GM12878 (cell line): Measurements from ENCODE around the gene PTPRD. TPM values are rescaled to one million over a fixed set of nuclear protein-coding genes. Genes with fewer than 3 reads are reported as not detected.

Experiments
- ATAC-seq: fragments of 200-7000 bp; cut with Tn5 transposase; 3 replicates; pipeline ENCODE4 v1.9.1; 2020; ENCODE audit warnings: mild to moderate bottlenecking, moderate library complexity
- BruUV-seq: library from RNA; stranded (reverse); fragments of 400-500 nt; replicated peaks from 2 replicates; lab custom pipeline; 2021; lab: Mats Ljungman, UMichigan
- CTCF ChIA-PET: fragments of 300-600 bp; sonication (Branson Sonifier 250); formaldehyde crosslinking; extraction: SDS; loops from one replicate; lab custom pipeline; 2021; ENCODE audit warnings: inconsistent platforms; lab: Yijun Ruan, JAX
- POLR2A ChIA-PET: fragments of 350-600 bp; formaldehyde crosslinking; extraction: SDS; loops from one replicate; lab custom pipeline; 2021; ENCODE audit warnings: inconsistent platforms; lab: Charles Lee
- RAD21 ChIA-PET: fragments of 300-600 bp; sonication (Branson Sonifier 250); formaldehyde crosslinking; loops from one replicate; lab custom pipeline; 2023; ENCODE audit warnings: antibody characterized with exemption; ENCODE audit not compliant: unreplicated experiment; lab: Charles Lee
- SMC1A ChIA-PET: fragments of 300-600 bp; sonication (Branson Sonifier 250); formaldehyde crosslinking; loops from one replicate; lab custom pipeline; 2023; ENCODE audit not compliant: unreplicated experiment, uncharacterized antibody; lab: Charles Lee
- DNase-seq: peaks from one replicate; pipeline ENCODE4 v3.0.0-alpha.2; 2011; ENCODE audit warnings: low read depth, low spot score
- FAIRE-seq: peaks from 3 replicates; lab custom pipeline; 2011; peaks lifted over from hg19 to GRCh38; lab: Jason Lieb, UNC
- H2AFZ ChIP-seq: 2 replicates; pipeline ENCODE4 v1.6.0; 2011; ENCODE audit warnings: low read depth, low read length, control low read depth; ENCODE audit not compliant: control insufficient read depth
- H3K27ac ChIP-seq: 2 replicates; pipeline ENCODE4 v1.5.1; 2011; ENCODE audit warnings: control low read depth; ENCODE audit not compliant: control insufficient read depth, insufficient read depth
- H3K27me3 ChIP-seq, 2 experiments: replicated peaks in 1 of 2; 2 replicates each; pipeline versions ENCODE4 v1.6.0 to v1.6.1; 2011; ENCODE audit warnings: low read length in 1 of 2; ENCODE audit not compliant: control insufficient read depth in 2 of 2, insufficient read depth in 2 of 2
- H3K36me3 ChIP-seq, 2 experiments: 2 replicates each; pipeline ENCODE4 v1.5.1; 2011; ENCODE audit warnings: low read length in 1 of 2; ENCODE audit not compliant: control insufficient read depth in 2 of 2, insufficient read depth in 2 of 2
- H3K4me1 ChIP-seq: 2 replicates; pipeline ENCODE4 v1.6.1; 2011; ENCODE audit warnings: mild to moderate bottlenecking, low read length, moderate library complexity, mixed read lengths; ENCODE audit not compliant: control insufficient read depth, insufficient read depth
- H3K4me2 ChIP-seq: 2 replicates; pipeline ENCODE4 v1.6.0; 2011; ENCODE audit warnings: control low read depth; ENCODE audit not compliant: control insufficient read depth, insufficient read depth
- H3K4me3 ChIP-seq: fragments of 200-600 bp; sonication (generic); 2 replicates; pipeline ENCODE4 v1.5.1; 2016
- H3K79me2 ChIP-seq: 2 replicates; pipeline ENCODE4 v1.6.0; 2011; ENCODE audit warnings: low read length; ENCODE audit not compliant: control insufficient read depth, insufficient read depth
- H3K9ac ChIP-seq: 2 replicates; pipeline ENCODE4 v1.8.0; 2011; ENCODE audit warnings: low read length, control low read depth, mixed read lengths; ENCODE audit not compliant: control insufficient read depth, insufficient read depth
- H3K9me3 ChIP-seq: replicated peaks from 3 replicates; pipeline ENCODE4 v1.5.1; 2011; ENCODE audit warnings: mild to moderate bottlenecking, low read length; ENCODE audit not compliant: control insufficient read depth, insufficient read depth
- H4K20me1 ChIP-seq: 2 replicates; pipeline ENCODE4 v1.6.0; 2011; ENCODE audit not compliant: control insufficient read depth, insufficient read depth
- CEBPB ChIP-seq, 2 experiments: fragments of 150-350 bp in 1 of 2; IDR thresholded peaks; 2 replicates each; pipeline ENCODE4 v1.6.1; 2012 to 2014; ENCODE audit warnings: low read depth in 2 of 2, low read length in 2 of 2, borderline replicate concordance in 1 of 2, inconsistent platforms in 1 of 2
- CREM ChIP-seq: IDR thresholded peaks from 2 replicates; pipeline ENCODE4 v1.6.1; 2014; ENCODE audit warnings: antibody characterized with exemption, low read depth
- NFXL1 ChIP-seq: fragments of 450-650 bp; IDR thresholded peaks from 2 replicates; pipeline ENCODE4 v1.6.1; 2017; ENCODE audit warnings: antibody characterized with exemption, mild to moderate bottlenecking, borderline replicate concordance
- SIN3A ChIP-seq: IDR thresholded peaks from 2 replicates; pipeline ENCODE4 v1.6.1; 2012; ENCODE audit warnings: low read depth, low read length, improper control_type of control experiment
- SMAD5 ChIP-seq: IDR thresholded peaks from 2 replicates; pipeline ENCODE4 v1.6.1; 2016; ENCODE audit warnings: antibody characterized with exemption, low read depth
- YY1 ChIP-seq: IDR thresholded peaks from 2 replicates; pipeline ENCODE4 v1.6.1; 2011; ENCODE audit warnings: low read depth, mild to moderate bottlenecking, low read length
- WGBS: methylation state at CpG from one replicate; pipeline ENCODE4 v1.1.6; 2016; ENCODE audit warnings: low lambda C conversion rate; ENCODE audit not compliant: insufficient replicate concordance, insufficient coverage; ENCODE audit errors: missing lambda C conversion rate; 5-methylcytosine and 5-hydroxymethylcytosine counted together
- in situ Hi-C: fragments of 300-500 bp; cut with MboI; formaldehyde crosslinking; loops from 9 replicates; pipeline ENCODE4 v1.14.3; 2018; ENCODE audit warnings: mixed read lengths
- intact Hi-C: fragments of 100-400 bp; cut with micrococcal nuclease; formaldehyde crosslinking; loops from one replicate; pipeline ENCODE4 v1.14.2; 2022; ENCODE audit not compliant: unreplicated experiment
- polyA plus RNA-seq, 11 experiments: library from polyadenylated mRNA; depleted of rRNA in 4 of 11; unstranded in 6 of 11; stranded (reverse) in 5 of 11; fragments of >200 nt; fragmentation: Nextera tagmentation in 4 of 11; fragmentation: Illumina TruSeq in 1 of 11; extraction: Ambion mirVana in 4 of 11; extraction: Trizol in 1 of 11; gene quantifications; 1 replicate in 1 of 11; 2 replicates in 10 of 11; pipeline versions ENCODE4 v1.2.1 to v1.2.3, GENCODE V29; 2011 to 2016; ENCODE audit warnings: inconsistent platforms in 2 of 11, missing spikeins in 2 of 11, low read depth in 1 of 11
- total RNA-seq, 4 experiments: library from RNA; depleted of rRNA in 3 of 4; stranded (reverse); fragments of >200 nt in 3 of 4; fragmentation: Illumina TruSeq in 1 of 4; extraction: Trizol in 1 of 4; gene quantifications; 2 replicates each; pipeline versions ENCODE4 v1.2.1 to v1.2.3, GENCODE V29; 2013 to 2021
- TF ChIP-seq, protein P1 (sequence below): IDR thresholded peaks from 2 replicates; pipeline ENCODE4 v1.6.1; 2011; ENCODE audit warnings: borderline replicate concordance, low read depth, mild to moderate bottlenecking, moderate library complexity, low read length; ENCODE audit not compliant: insufficient read depth, poor library complexity, severe bottlenecking
- TF ChIP-seq, protein P2 (sequence below): IDR thresholded peaks from 2 replicates; pipeline ENCODE4 v1.6.1; 2011; ENCODE audit warnings: borderline replicate concordance, low read depth, mild to moderate bottlenecking, moderate library complexity, mixed read lengths, low read length; ENCODE audit not compliant: insufficient read depth; ENCODE audit errors: extremely low read length
- TF ChIP-seq, protein P3 (sequence below): IDR thresholded peaks from 2 replicates; pipeline ENCODE4 v1.6.1; 2012; ENCODE audit warnings: low read depth, low read length, improper control_type of control experiment
- TF ChIP-seq, protein P4 (sequence below), 3 experiments: IDR thresholded peaks in 2 of 3; conservative IDR thresholded peaks in 1 of 3; 2 replicates each; pipeline ENCODE4 v1.5.1; 2011; ENCODE audit warnings: low read depth in 3 of 3, low read length in 3 of 3, mild to moderate bottlenecking in 3 of 3, control low read depth in 2 of 3, moderate library complexity in 2 of 3, inconsistent platforms in 1 of 3, mixed read lengths in 1 of 3; ENCODE audit not compliant: control insufficient read depth in 2 of 3, insufficient read depth in 1 of 3; ENCODE audit errors: extremely low read depth in 1 of 3

Gene PTPRD
- total and polyA plus RNA-seq, 10 of the 15 experiments (the other 5 are each of a cell fraction or from before 2014, with no cell fraction given), result under 0.01 to 0.05 (median 0.01) TPM; not detected in 7

DNA sequence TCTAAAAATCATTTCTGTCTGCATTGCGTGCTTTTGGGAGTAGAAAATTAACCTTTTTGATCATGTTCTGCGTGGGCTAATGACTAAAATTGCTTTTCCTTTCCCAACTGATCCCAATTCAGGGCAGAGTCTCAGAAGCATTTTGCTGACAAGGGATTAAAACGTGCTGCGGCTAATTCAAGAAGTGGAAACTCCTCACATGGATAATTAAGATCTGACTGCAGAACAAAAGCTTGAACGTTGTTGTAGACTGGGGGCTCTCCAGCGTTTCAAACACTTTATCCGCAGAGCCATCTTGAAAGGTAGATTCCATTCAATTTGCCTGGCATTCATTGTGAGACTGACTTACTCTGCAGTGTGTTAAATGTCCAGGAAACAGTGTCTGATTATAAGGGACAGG lies 2327.9 kb downstream of the PTPRD start:
- in situ Hi-C loops, result no loop called here
- no TSS peak for BruUV-seq
- FAIRE-seq, result no peak
- WGBS, result 13% methylated on average over 7 of the region's 7 CpGs
- ATAC-seq, result no peak
- RAD21 ChIA-PET, result no interaction called here
- CTCF ChIA-PET, result no interaction called here
- TF ChIP-seq, protein P1, sequence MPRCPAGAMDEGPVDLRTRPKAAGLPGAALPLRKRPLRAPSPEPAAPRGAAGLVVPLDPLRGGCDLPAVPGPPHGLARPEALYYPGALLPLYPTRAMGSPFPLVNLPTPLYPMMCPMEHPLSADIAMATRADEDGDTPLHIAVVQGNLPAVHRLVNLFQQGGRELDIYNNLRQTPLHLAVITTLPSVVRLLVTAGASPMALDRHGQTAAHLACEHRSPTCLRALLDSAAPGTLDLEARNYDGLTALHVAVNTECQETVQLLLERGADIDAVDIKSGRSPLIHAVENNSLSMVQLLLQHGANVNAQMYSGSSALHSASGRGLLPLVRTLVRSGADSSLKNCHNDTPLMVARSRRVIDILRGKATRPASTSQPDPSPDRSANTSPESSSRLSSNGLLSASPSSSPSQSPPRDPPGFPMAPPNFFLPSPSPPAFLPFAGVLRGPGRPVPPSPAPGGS, result no peak
- TF ChIP-seq SMAD5 (no peak), CEBPB (IDR thresholded peaks at IDR 0.05; ENCODE audit: borderline replicate concordance in 1 of 2, low read depth in 2 of 2, low read length in 2 of 2) (no peak), CREM (no peak), SIN3A (no peak), YY1 (no peak), NFXL1 (no peak)
- TF ChIP-seq, protein P2, sequence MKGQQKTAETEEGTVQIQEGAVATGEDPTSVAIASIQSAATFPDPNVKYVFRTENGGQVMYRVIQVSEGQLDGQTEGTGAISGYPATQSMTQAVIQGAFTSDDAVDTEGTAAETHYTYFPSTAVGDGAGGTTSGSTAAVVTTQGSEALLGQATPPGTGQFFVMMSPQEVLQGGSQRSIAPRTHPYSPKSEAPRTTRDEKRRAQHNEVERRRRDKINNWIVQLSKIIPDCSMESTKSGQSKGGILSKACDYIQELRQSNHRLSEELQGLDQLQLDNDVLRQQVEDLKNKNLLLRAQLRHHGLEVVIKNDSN, result no peak
- TF ChIP-seq, protein P3, sequence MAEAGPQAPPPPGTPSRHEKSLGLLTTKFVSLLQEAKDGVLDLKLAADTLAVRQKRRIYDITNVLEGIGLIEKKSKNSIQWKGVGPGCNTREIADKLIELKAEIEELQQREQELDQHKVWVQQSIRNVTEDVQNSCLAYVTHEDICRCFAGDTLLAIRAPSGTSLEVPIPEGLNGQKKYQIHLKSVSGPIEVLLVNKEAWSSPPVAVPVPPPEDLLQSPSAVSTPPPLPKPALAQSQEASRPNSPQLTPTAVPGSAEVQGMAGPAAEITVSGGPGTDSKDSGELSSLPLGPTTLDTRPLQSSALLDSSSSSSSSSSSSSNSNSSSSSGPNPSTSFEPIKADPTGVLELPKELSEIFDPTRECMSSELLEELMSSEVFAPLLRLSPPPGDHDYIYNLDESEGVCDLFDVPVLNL, result no peak
- TF ChIP-seq, protein P4, sequence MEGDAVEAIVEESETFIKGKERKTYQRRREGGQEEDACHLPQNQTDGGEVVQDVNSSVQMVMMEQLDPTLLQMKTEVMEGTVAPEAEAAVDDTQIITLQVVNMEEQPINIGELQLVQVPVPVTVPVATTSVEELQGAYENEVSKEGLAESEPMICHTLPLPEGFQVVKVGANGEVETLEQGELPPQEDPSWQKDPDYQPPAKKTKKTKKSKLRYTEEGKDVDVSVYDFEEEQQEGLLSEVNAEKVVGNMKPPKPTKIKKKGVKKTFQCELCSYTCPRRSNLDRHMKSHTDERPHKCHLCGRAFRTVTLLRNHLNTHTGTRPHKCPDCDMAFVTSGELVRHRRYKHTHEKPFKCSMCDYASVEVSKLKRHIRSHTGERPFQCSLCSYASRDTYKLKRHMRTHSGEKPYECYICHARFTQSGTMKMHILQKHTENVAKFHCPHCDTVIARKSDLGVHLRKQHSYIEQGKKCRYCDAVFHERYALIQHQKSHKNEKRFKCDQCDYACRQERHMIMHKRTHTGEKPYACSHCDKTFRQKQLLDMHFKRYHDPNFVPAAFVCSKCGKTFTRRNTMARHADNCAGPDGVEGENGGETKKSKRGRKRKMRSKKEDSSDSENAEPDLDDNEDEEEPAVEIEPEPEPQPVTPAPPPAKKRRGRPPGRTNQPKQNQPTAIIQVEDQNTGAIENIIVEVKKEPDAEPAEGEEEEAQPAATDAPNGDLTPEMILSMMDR (IDR thresholded peaks at IDR 0.05 in 2 of 3, conservative IDR thresholded peaks at IDR 0.05 in 1 of 3; ENCODE audit: control insufficient read depth in 2 of 3, extremely low read depth in 1 of 3, insufficient read depth in 1 of 3, low read depth in 3 of 3, low read length in 3 of 3), result no peak
- no peaks in the 10 kb centered on the region for H3K36me3 ChIP-seq
- H2AFZ ChIP-seq, result no peak overlapping the region
- H3K9ac ChIP-seq, result no peak overlapping the region
- POLR2A ChIA-PET, result no interaction called here
- no peaks in the 10 kb centered on the region for H3K4me1 ChIP-seq
- H3K9me3 ChIP-seq, result no peaks in the 10 kb centered on the region
- DNase-seq, result no peak
- SMC1A ChIA-PET, result no interaction called here
- H3K4me3 ChIP-seq, result no peak overlapping the region
- no peak overlapping the region for H3K27ac ChIP-seq
- H4K20me1 ChIP-seq, result no peaks in the 10 kb centered on the region
- no peak overlapping the region for H3K4me2 ChIP-seq
- intact Hi-C loops, result no loop called here
- H3K27me3 ChIP-seq, result no peaks in the 10 kb centered on the region
- H3K79me2 ChIP-seq, result no peaks in the 10 kb centered on the region
